GM18511 (cell line): Measurements from ENCODE around the gene TM9SF2.
A peak's percentile ranks its signal among the peaks of the same experiment; 100 is the strongest.

Experiments
- ATAC-seq: cut with Tn5 transposase; IDR thresholded peaks from one replicate; pipeline ENCODE4 v1.9.1; 2021; ENCODE audit warnings: mild to moderate bottlenecking, moderate library complexity; ENCODE audit not compliant: unreplicated experiment

The TM9SF2 gene

DNA sequence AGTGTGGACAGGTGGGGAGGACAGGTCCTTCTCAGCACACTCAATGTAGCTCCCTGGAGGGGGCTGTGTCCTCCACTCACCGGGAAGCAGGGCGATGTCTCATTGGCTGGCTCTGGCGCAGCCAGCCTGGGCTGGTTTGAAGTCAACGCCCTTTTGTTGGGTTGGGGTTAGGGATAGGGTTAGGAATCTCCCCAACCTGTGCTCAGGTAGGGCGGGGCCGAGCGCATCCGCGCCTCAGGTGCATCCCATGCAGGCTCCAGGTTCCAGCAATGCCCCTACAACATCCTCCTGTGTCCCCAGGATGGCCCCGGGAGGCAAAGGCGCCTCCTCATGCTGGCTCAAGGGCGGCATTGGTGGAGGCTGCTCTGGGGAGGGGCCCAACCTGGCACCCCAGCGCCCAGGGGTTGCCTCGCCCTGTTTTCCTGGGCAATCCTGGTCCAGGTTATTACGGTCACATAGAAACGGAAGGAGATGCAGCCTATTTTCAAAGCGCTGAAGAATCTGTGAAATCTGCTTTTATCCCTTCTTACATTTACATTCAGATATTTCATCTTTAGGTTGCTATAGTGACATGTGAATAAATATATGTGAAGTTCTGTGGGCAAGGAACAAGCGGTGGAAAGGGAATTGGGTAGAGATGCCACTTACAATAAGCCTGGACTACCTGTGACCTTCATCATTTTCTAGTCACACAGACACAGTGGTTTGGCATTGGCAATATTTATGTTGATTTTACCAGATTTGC, 74.3 kb downstream of the TM9SF2 start:
- ATAC-seq = no peak

DNA sequence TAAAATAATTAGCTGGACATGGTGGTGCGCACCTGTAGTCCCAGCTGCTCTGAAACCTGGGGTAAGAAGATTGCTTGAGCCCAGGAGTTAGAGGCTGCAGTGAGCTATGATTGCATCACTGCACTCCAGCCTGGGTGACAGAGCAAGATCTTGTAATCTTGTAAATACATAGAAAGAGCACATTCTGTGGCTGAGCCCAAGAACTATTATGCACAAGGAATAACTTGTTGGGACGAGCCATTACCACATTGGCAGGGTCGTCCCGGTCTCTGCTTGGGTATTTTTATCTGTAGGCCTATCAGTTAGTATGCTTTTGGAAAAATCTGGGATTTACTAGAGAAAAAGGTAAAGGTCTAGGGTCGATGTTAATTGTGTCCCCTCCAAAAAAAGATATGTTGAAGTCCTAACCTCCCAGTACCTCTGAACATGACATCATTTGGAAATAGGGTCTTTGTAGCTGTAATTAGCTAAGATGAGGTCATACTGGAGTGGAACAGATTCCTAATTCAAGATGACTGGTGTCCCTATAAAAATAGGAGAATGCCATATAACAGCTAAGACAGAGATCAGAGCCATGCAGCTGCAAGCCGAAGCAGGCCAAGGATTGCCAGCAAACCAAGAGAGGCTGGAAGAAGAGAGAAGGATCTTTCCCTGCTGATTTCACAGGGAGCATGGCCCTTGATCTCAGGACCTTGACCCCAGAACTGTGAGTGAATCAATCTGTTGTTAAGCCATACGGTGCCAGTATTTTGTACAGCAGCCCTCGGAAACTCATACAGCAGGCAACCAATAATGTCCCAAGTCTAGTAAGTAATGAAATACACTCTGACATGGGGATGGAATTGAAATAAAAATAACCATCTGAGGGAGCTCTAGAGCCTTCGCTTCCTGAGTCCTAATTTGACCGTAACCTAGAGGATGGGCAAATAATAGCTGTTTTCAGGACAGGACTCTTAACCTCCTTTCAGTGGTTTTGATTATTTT, 77.0 kb downstream of the TM9SF2 start:
- ATAC-seq = no peak

DNA sequence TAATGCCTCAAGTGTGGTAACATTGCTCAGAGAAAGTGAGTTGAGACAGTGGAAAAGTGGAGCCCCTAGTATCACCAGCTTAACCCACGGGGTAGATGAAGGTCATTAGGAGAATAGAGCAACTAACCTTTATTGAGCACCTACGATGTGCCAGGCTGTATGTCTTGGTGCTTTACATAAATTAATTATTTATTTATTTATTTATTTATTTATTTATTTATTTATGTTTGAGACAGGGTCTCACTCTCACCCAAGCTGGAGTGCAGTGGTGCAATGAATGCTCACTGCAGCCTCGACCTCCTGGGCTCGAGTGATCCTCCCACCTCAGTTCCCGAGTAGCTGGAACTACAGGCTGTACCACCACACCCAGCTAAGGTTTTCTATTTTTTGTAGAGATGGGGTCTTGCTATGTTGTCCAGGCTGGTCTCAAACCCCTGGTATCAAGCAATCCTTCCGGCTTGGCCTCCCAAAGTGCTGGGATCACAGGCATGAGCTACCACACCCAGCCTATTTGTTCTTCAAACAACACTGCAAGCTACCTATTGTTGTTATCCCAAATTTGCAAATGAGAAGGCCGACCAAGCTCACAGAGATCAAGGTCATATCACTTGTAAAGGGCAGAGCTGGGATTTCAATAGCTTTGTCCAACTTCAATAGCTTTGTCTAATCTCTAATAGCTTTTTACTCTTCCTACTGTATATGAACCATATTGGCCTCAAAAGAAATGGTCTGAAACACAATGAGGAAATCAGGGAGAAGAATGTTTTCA, 79.4 kb downstream of the TM9SF2 start:
- no peak for ATAC-seq

DNA sequence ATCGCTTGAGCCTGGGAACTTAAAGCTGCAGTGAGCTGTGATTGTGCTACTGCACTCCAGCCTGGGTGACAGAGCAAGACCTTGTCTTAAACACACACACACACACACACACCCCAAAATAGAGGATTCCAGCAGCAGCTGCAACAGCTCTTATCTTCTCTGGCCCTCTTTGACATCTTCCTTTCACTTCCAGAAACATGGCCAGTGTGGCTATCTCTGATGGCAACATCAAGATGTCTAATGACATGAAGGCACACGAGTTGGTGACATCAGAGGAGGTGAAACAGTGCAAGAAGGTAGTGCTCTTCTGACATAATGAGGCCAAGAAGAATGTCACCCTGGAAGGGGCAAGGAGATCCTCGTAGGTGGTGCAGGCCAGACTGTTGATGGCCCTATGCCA, 81.2 kb downstream of the TM9SF2 start:
- no peak for ATAC-seq

DNA sequence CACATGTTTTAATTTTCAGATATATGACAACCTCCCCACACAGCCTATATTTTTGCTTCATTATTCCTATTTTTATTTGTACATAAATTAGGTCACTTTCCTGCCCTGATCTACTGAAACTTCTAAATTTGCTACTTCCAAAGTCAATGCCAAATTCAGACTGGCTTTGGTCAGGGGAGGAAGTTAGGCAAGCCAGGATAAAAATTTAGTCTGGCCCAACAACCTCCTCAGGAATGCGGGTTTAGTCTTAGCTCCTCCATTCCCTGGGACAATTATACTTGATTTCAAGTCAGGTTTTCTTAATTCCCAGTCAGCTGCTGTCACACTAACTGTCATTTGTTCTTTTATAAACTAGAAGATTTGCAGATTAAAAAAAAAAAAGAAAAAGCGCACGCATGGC, 84.3 kb downstream of the TM9SF2 start:
- no peak for ATAC-seq

DNA sequence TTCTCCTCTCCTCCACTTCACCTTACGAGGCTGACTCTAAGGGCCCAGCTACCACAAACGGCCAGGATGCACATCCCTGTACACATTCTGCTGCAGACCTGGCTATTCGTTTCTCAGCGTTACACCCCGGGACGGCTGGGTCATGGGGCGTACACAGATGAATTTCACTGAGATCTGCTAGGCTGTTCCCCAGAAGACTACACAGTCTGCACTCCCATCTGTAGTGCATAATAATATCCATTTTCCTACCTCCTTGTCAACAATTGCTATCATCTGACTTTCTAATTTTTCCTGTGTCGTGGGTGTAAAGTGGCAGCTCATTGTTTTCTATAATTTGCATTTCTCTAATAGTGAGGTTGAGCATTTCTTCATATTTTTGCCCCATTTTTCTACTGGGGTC, 85.7 kb downstream of the TM9SF2 start:
- ATAC-seq = no peak

DNA sequence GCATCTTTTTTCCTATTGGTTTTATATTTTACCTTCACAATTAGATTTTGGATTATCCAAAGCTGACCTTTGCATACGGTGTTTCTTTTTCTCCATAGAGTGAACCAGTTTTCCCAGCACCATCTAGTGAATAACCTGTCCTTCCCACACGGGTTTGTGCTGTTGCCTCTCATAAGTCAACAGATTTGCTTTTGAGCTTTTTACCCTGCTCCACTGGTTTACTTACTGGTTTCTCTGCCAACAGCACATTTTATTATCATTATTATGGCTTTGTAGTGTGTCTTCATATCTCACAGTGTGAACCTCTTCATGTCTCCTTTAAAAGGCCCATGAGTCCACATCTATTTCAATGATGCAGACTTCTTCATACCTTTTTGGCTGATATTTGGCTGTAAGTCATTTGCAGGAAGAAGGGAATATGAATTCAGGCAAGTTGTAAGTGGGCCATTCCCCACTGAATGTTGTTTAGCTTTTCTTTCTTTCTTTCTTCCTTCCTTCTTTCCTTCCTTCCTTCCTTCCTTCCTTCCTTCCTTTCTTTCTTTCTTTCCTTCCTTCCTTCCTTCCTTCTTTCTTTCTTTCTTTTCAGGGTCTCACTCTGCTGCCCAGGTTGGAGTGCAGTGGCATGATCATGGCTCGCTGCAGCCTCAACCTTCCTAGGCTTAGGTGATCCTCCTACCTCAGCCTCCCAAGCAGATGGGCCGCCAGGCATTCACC, 86.8 kb downstream of the TM9SF2 start:
- ATAC-seq = no peak

DNA sequence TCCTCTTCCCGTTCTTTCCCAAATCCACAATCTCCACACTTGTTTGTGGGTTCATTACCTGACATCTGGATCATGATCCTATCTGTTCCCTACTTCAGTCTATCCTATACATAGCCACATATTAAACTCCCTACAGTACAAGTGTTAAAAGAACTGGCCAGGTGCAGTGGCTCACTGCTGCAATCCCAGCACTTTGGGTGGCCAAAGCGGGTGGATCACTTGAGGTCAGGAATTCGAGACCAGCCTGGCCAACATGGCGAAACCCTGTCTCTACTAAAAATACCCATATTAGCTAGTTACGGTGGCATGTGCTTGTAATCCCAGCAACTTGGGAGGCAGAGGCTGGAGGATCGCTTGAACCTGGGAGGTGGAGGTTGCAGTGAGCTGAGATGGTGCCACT, 88.3 kb downstream of the TM9SF2 start:
- no peak for ATAC-seq

DNA sequence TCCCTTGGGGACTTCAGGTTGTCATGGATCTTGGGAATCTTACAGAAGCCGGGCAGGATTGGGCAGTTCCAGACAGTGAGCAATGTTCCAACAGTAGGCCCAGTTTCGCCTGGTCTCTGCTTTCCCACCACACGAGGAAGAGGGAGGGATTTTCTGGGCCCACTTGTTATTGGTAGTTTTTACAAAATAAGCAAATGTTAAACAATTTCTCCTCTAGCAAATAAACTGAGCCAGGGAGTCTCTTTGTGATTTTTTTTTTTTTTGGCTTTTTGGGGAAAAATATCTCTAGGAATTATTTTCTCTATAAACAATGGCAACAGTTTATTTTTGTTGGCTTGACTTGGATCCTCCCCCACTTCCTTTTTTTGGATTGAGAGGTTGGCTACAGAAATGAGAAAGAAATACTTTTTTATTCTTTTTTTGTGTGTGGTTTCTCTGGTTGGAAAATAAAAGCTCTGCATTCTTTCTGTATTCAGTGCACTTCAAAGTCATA, 89.3 kb downstream of the TM9SF2 start:
- ATAC-seq = no peak

DNA sequence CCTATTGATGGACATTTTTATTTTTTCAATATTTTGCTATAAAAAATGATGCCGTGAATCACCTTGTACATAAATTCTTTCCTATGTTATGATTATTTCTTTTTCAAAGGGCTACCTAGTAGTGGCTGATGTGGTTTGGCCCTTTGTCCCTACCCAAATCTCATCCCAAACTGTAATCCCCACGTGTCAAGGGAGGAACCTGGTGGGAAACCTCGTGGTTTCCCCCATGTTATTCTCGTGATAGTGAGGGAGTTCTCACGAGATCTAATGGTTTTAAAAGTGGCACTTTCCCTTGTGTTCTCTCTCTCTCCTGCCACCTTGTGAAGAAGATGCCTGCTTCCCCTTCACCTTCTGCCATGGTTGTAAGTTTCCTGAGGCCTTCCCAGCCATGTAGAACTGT, 94.9 kb downstream of the TM9SF2 start:
- ATAC-seq = no peak

DNA sequence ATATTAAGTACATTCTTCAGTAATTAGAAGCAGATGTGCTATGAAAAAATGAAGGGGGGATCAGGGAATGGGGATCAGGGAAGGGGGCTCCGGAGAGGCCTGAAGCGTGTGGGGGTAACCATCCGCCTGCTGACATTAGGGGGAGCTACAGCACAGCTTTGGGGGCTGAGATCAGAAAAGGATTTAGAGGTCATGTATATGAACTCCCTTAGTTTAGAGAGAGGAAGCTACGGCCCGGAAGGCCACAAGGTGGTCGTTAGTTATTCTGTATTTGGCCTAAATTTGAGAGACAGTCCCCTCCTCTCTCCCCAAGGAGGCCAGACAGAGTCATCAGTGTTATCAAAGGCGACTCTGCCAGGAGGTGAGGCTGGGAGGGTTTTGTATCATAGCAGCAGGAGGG, 99.0 kb downstream of the TM9SF2 start:
- ATAC-seq = no peak

DNA sequence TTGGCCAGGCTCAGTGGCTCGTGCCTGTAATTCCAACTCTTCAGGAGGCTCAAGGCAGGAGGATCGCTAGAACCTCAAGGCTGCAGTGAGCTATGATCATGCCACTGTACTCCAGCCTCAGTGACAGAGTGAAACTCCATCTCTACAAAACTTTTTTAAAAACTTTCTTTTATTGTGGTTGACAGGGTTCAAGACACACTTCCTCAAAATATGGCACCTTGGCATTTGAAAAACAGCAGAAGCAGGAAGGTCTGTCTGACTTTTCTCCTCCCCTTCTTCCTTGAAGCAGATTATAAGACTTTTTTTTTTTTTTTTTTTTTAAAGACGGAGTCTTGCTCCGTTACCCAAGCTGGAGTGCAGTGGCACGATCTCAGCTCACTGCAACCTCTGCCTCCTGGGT, 100.3 kb downstream of the TM9SF2 start:
- no peak for ATAC-seq

DNA sequence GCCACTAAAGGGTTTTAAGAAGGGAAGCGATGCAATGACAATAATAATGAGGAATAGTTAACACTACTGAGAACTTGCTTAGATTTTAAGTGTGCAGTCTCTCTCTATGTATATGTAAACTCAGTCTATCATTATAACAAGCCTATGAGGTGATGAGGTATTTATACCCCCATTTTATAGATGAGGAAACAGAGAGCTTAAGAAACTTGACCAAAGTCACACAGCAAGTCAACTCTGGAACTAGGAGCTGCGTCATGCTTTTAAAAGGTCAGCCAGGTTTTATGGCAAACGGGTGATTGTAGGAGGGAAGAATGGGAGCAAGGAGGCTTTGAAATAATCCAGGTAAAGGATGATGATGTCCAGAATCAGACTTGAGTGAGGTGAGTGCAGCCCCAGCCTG, 103.4 kb downstream of the TM9SF2 start:
- ATAC-seq = no peak

DNA sequence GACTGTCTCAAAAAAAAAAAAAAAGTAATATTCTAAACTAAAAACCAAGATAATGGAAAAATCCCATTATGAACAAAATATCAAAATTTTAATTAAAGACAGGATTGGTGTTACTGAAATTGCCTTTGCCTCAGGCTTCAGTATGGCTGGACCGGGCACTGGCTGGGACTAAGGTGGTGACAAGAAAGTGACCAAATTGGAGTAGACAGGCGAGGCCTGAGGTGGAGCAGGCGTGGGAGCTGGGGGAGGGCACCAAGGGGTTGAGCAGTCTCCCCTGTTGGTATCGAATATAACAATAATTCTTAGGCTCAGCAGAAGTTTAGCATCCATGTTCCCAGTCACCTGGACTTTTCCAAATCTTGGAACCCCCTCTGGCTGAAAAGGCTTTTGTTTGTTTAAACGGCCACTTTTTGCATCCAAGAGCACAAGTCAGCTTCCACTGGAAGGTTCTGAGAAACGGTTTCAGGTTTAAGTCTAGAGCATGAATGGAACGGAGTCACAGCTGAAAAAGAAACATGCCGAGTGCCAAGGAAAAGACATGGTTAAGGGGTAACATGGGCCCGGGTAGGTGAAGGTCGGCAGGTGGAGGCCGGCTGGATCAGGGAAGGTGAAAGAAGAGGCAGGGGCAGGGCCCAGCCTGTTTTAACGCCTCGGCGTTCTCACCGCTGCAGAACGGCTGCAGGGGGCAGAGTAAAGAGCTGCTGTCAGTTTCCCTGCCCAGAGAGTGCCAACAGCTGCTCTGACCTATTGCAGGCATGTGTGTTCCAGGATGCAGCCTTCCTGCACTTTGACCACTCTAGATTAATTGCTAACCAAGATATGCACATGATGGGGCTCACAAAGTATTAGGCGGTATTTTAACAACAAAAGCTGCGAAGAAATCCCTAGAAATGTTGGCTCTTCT, 104.4 kb downstream of the TM9SF2 start:
- peak; percentile 76 for ATAC-seq

DNA sequence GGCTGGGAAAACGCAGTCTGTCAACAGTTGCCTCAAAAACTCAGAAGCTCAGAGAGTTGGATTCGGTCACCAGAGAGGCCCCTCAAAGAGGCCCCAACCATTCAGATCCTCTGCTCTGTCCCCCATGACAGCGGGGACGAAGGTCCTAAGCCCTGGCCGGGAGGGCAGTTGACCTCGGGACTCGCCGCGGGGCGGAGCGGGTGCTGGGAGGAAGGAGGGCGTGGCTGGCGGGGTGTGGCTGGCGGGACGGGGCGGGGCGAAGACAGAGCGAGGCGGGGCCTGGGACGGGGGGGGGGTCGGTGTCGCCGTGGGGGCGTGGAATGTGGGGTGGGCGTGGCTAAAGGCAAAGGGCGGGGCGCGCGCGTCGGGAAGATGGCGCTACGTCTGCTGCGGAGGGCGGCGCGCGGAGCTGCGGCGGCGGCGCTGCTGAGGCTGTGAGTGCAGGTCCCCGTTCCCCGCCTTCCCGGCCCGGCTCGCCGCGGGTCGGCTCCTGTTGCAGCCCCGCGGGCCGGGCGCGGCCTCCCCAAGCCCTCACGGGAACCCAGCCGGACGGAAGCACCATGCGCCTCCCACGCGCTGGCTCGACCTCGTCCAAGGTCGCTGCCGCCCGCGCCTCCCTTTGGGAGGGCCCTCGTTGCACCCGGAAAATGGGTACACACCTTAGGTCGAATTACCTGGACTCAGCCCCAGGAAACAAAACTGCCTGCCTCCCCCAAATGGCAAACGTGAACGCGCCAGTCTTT, 105.2 kb downstream of the TM9SF2 start, which contains the start of gene CLYBL:
Gene CLYBL (plus strand): TSS at position 367 of the 743 bp plus-strand sequence.
- peak; percentile 84 for ATAC-seq

DNA sequence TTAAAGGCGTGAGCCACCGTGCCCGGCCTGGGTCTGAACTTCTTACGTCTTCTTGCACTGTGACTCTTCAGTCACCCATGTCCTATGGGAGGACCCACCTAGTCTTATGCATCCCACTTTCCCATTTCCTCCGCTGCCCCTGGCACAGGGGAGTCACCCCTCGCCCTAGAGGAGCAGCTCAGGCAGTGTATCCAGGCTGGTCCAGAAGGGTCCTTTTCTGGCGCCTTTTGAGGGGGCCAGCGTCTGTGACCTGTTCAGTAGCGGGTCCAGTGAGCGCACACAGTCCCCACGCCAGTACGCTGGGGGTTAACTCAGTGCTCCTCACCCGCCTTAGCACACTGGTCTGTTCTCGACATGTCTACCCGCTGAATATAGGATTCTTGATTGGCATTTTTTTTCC, 107.1 kb downstream of the TM9SF2 start:
- no peak for ATAC-seq

DNA sequence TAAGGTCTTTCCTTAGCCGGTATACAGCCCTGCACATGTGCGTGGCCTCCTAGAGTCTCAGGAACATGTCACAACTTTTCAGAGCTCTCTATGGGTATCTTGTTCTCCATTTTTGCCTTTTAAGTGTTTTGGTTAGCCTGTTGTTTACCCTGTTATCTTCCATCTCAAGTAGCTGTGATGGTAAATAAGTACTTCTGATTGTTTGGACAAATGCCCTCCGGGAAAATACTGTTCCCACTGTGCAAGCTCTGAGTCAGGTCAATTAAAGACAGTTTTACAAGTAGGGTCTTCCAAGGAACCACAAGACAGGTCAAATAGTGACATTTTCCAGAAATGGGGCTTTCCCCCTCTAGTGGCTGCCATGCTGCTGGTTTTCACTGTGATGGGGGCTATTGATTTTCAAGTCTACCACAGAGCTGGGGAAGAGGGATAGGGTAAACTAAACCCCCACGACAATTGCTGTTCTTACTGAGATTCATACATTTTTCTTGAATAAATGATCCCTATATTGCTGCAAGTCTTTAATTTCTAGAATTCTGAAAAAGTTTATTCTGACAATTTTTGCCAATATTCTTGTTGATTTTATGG, 109.5 kb downstream of the TM9SF2 start:
- ATAC-seq = no peak
